Omental fat pad (tissue), 4 donors: Measurements from ENCODE around the gene SHOC2. TPM values are rescaled to one million over a fixed set of nuclear protein-coding genes. Genes with fewer than 3 reads are reported as not detected.

Experiments used
- ATAC-seq: fragments of 150-250 bp; one replicate; pipeline ENCODE4 v1.9.1; 2016; ENCODE audit warnings: mild to moderate bottlenecking, moderate library complexity; ENCODE audit not compliant: low FRiP score
- DNase-seq: peaks from one replicate; pipeline ENCODE4 v3.0.0-alpha.2; 2019; ENCODE audit warnings: low spot score
- CTCF ChIP-seq, 3 donors: fragments of 450-650 bp; IDR thresholded peaks; one replicate each; pipeline ENCODE4 v1.5.1; 2016 to 2017; ENCODE audit warnings: antibody characterized with exemption in 3 of 3, mild to moderate bottlenecking in 3 of 3, moderate library complexity in 2 of 3
- total RNA-seq, 4 donors: library from RNA; depleted of rRNA; stranded (reverse); fragments of >200 nt; gene quantifications; one replicate each; pipeline ENCODE4 v1.1.0, GENCODE V29; 2016

Gene SHOC2
- total RNA-seq, 4 donors from 2014 or later = 52.4 to 73.6 (median 67.6) TPM

- no peak for ATAC-seq
Observed at GRCh38 chr10:110972231-110973134, 53.1 kb downstream of the SHOC2 start.

GRCh38 chr10:110973400-110973799 lies 54.0 kb downstream of the SHOC2 start:
- DNase-seq (no peak), ATAC-seq (no peak)
- TF ChIP-seq CTCF (IDR thresholded peaks at IDR 0.05) = no peak

More at GRCh38 chr10:110972231-110973134, 53.1 kb downstream of the SHOC2 start:
- no peak for DNase-seq
- no peak for TF ChIP-seq CTCF (IDR thresholded peaks at IDR 0.05)

GRCh38 chr10:110976577-110976976 lies 57.2 kb downstream of the SHOC2 start:
- TF ChIP-seq CTCF (IDR thresholded peaks at IDR 0.05) = no peak
- no peak for ATAC-seq
- DNase-seq = no peak

- no peak for TF ChIP-seq CTCF (IDR thresholded peaks at IDR 0.05)
- ATAC-seq (no peak), DNase-seq (no peak)
Observed at GRCh38 chr10:110977662-110978061, 58.3 kb downstream of the SHOC2 start.

- ATAC-seq (no peak), DNase-seq (no peak)
- no peak for TF ChIP-seq CTCF (IDR thresholded peaks at IDR 0.05)
Observed at GRCh38 chr10:110978204-110978603, 58.8 kb downstream of the SHOC2 start.

GRCh38 chr10:110979611-110980010 lies 60.2 kb downstream of the SHOC2 start:
- TF ChIP-seq CTCF (IDR thresholded peaks at IDR 0.05) = no peak
- ATAC-seq (no peak), DNase-seq (no peak)

GRCh38 chr10:110980807-110981206 lies 61.4 kb downstream of the SHOC2 start:
- no peak for ATAC-seq
- DNase-seq = no peak
- TF ChIP-seq CTCF (IDR thresholded peaks at IDR 0.05) = no peak
